ENCODE data around the gene GAPT.

GAPT gene

GRCh38 chr5:58491216-58491892 is at the start of gene GAPT:
GAPT (plus strand) TSS chr5:58491435; CDS start chr5:58494537, 3,102 bp downstream.
- DNase-seq, result no peak

DNA sequence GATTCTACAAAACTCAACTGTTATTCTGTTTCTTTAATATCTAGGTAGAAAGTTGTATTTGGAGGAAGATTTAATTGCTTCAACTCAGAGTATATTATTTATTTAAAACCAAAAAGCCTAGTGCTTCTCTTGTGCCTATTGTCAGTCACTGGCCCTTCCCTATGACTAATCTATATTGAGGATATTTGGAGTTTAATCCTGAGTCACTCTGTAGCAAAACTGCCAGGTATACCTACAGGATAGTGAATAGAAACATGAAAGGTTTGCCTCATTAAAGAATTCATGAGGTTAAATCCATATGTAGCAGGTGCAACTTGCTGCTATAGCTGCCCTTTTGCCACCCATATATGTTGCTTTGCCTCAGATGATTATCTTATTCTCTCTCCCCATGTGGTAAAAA is 46.4 kb upstream of the GAPT start:
- DNase-seq, result no peak

GRCh38 chr5:58446024-58446423 is 45.2 kb upstream of the GAPT start:
- DNase-seq, result no peak

DNA sequence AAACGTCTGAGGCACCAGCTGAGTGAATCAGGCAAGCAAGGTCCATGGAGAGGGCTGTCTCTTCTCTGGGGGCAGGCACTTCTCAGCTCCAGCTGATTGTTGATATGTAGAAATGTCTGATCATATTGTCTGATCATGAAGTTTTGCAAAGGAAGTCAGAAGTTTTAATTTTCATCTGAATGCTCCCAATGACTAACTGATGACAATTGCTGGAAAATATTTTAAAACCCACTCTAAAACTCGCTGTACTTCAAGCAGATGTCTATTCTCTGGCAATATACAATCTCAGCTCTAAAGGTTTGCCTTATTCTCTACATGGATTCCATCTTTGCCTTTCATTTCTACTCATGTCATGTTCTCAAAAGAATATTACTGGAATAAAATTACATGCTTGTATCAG is 44.0 kb upstream of the GAPT start:
- no peak for DNase-seq

DNA sequence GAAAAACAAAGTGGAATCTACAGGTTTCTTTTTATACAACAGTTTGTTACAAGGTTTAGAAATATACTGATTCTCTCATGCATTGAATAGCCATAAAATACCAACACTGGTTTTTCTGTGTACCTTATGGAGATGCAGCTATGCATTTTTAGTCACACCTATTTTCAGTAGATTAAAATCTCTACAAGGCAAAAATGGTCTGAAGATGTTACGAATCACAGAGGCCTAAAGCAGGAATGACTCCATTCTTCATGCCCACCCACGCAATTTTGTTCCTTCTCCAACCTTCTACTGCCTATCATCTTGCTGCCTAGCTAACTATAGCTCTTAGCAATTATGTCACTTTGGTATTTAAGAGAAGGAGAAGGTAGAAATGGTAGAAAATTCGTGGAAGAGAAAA is 41.2 kb upstream of the GAPT start:
- no peak for DNase-seq

DNA sequence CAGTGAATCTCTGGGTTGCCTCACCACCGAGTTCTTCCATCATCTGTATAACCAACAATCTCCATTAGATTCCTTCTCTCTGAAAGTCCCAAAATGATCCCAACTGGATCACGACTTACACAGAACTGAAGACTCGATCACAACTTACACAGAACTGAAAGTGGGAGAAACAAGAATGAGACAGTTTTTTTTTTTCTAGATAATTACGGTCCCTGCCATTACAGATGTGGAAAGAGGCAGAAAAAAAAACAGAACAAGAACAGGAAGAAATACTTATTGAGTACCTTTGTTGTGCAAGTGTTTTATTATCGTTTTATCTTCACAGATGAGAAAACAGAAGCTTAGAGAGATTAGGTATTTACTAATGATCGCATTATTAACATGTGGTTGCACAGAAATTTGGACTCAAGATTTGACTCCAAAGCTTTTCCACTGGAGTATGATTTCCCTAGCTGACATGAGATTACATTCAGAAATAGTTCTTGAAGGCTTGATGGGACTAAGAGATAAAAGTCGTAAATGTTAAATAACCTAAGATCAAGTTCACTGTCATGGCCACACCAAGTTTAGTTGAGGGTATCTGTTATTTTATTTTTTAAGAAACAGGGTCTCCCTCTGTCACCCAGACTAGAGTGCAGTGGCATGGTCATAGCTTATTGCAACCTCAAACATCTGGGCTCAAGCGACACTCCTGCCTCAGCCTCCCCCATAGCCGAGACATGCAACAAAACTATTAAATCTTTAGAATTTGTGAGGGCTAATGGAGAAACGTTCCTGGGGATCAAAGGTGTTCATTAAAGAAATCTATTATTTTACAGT is 40.2 kb upstream of the GAPT start:
- DNase-seq, result no peak

GRCh38 chr5:58451732-58452565 is 39.3 kb upstream of the GAPT start:
- no peak for DNase-seq

GRCh38 chr5:58452566-58453258 is 38.5 kb upstream of the GAPT start:
- DNase-seq, result no peak

GRCh38 chr5:58453306-58453705 is 37.9 kb upstream of the GAPT start:
- no peak for DNase-seq

DNA sequence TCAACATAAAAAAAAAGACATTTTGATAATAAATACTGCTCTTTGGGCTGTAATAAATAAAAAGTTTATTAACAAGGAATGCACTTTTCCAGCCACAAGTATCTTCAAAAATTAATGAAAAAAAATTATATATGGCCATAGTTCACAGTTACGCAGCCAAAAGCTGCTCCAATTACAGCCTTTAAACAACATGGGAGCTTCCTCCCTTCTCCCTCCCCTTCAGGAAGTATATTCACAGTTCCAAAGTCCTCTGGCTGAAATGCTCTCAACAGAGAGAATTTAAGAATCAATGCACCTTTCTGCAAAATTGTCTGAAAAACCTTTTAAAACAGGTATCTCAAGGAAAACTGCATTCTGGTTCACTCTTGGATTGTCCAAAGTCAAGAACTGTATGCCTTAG is 37.2 kb upstream of the GAPT start:
- no peak for DNase-seq

DNA sequence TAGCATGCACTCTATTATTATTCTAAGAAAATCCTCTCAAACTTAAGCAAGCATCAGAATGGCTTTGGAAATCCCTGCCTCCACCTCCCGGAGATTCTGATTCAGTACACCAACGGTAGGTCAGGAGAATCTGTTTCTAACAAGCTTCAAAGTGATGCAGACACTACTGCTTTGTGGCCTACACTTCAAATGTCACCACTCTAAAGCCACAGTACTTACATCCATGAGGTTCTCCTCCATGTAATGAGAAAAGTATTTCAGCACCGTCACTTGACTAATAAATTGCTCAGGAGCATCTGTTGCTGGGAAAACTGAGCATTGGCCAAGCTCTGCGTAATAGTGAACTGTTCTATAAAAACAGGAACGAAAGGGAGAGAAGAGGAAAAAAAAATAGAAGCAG is 36.2 kb upstream of the GAPT start:
- DNase-seq, result no peak

GRCh38 chr5:58455480-58455879 is 35.8 kb upstream of the GAPT start:
- no peak for DNase-seq

GRCh38 chr5:58456026-58456425 is 35.2 kb upstream of the GAPT start:
- DNase-seq, result no peak

DNA sequence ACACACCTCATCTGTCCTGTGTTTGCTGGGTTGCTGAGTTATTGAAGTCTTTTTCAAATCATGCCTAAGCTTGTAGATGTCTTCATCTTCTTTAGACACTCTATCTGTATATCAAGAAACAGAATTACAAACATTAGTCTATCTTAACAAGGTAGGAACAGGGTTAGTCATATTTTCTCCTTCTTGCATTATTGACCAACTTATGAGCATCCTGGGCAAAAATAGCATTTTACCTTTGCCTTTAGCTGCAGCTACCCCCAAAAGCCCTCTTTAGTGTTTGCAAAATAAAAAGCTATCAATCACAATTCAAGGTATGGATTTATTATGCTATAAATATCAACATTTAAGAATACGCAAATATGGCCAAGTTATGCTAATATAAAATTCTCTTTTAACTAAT is 34.7 kb upstream of the GAPT start:
- no peak for DNase-seq

DNA sequence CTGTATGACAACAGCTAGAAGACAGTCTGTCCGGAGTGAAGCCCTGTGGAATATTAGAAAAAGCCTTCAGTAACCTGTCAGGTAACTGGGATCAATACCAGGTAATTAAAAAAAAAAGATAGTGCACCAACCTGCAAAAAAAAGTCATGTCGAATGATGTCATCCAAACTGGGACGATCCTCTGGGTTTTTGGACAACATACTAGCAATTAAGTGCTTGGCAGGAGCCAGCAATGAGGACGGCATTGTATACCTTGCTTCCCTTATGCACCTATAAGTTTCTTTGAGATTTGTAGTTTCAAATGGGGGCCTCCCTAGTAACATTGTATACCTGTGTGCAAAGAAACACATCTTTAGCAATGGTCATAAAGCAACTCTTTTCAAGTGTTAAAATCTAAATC is 34.2 kb upstream of the GAPT start:
- no peak for DNase-seq

DNA sequence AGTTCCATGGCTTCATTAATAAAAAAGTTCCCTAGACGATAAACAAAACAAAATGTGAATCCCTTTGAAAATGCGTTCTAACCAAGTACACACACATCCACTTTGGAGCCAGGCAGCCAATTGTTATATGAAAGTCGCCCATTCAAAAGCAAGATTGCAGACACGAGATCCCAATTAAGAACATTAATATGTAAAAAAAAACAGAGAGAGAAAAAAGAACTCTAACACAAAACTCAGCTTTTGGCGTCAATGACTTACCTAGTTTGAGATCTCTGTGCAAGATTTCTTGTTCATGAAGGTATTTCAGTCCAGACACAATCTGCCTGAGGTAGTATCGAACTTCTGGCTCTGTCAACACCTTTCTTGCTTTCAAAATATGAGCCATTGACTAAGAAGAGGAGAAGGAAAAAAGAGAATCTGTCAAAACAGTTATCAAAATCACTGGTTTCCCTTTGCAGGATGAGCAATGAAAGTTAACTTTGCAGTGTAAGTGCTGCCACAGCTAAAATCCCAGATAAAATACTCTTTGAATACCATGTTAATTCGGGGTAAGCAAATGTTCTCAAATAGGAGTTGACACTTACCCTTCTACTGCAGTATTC is 33.0 kb upstream of the GAPT start:
- no peak for DNase-seq

GRCh38 chr5:58458743-58459145 is 32.5 kb upstream of the GAPT start:
- no peak for DNase-seq

GRCh38 chr5:58459146-58460001 is 31.9 kb upstream of the GAPT start:
- peak; percentile 62 for DNase-seq

- DNase-seq, result peak; percentile 96
Measured at GRCh38 chr5:58460002-58460731, 31.1 kb upstream of the GAPT start, which contains the start of gene PLK2. PLK2 (minus strand) TSS chr5:58460086; CDS start chr5:58459959, 127 bp downstream.

- peak; percentile 94 for DNase-seq
Measured at GRCh38 chr5:58460732-58461286, 30.4 kb upstream of the GAPT start.

Data from femur (tissue), 1 donor.